Testis (tissue), 3 donors: ENCODE measurements around the gene DCLK2. TPM values are rescaled to one million over a fixed set of nuclear protein-coding genes. Genes with fewer than 3 reads are reported as not detected.

Experiments used
- DNase-seq: peaks from one replicate; pipeline ENCODE4 v3.0.0-alpha.2; 2019
- H3K27ac ChIP-seq, 2 donors: fragments of 200-600 bp; sonication (generic); one replicate each; pipeline ENCODE4 v1.5.1; 2019
- H3K27me3 ChIP-seq: fragments of 200-600 bp; sonication (generic); one replicate; pipeline ENCODE4 v1.5.1; 2019
- H3K36me3 ChIP-seq: fragments of 200-600 bp; sonication (generic); one replicate; pipeline ENCODE4 v1.5.1; 2017; ENCODE audit warnings: low read depth; ENCODE audit errors: missing control alignments
- H3K4me1 ChIP-seq: fragments of 200-600 bp; sonication (generic); one replicate; pipeline ENCODE4 v1.5.1; 2019
- H3K4me3 ChIP-seq, 2 donors: fragments of 200-600 bp; sonication (generic); one replicate each; pipeline ENCODE4 v1.5.1; 2017 to 2019
- H3K9me3 ChIP-seq: fragments of 200-600 bp; sonication (generic); one replicate; pipeline ENCODE4 v1.5.1; 2017
- CTCF ChIP-seq, 3 experiments: fragments of 450-650 bp in 2 of 3; fragments of 200-600 bp in 1 of 3; sonication (generic) in 1 of 3; IDR thresholded peaks; one replicate each; pipeline ENCODE4 v1.5.1; 2016 to 2019; ENCODE audit warnings: antibody characterized with exemption in 3 of 3, mild to moderate bottlenecking in 2 of 3, moderate library complexity in 1 of 3
- POLR2A ChIP-seq: fragments of 450-650 bp; IDR thresholded peaks from one replicate; pipeline ENCODE4 v1.6.1; 2017; ENCODE audit warnings: antibody characterized with exemption, mild to moderate bottlenecking, moderate library complexity
- WGBS, 2 donors: methylation state at CpG; one replicate each; pipeline ENCODE4 v1.1.5; 2018; 5-methylcytosine and 5-hydroxymethylcytosine counted together
- intact Hi-C: fragments of 100-400 bp; cut with DNase I; formaldehyde crosslinking; loops from one replicate; pipeline ENCODE4 v1.15.1; 2023; ENCODE audit warnings: low total_unique reads
- polyA plus RNA-seq: library from polyadenylated mRNA; stranded (reverse); fragments of 350-450 nt; fragmentation: Illumina TruSeq; extraction: RNeasy Lipid Tissue Mini Kit (QIAGEN cat#74804); gene quantifications from one replicate; pipeline ENCODE4 v1.2.3, GENCODE V29; 2014; ENCODE audit warnings: low read depth, low replicate concordance; ENCODE audit not compliant: insufficient read depth
- total RNA-seq, 2 donors: library from RNA; depleted of rRNA; stranded (reverse); fragments of >200 nt; gene quantifications; one replicate each; pipeline ENCODE4 v1.2.3, GENCODE V29; 2016

The DCLK2 gene
- total and polyA plus RNA-seq, 3 donors from 2014 or later = 6.1 to 18.4 (median 14.8) TPM

GRCh38 chr4:150250998-150251651 lies 172.9 kb downstream of the DCLK2 start:
- no peak overlapping the region for H3K27ac ChIP-seq

GRCh38 chr4:150251752-150252190 lies 173.5 kb downstream of the DCLK2 start:
- intact Hi-C loops = no loop called here
- Histone ChIP-seq H3K27me3 (no peaks in the 10 kb centered on the region), H3K9me3 (no peaks in the 10 kb centered on the region), H3K4me1 (no peaks in the 10 kb centered on the region), H3K27ac (no peak overlapping the region), H3K36me3 (no peaks in the 10 kb centered on the region), H3K4me3 (no peak overlapping the region)
- TF ChIP-seq CTCF (IDR thresholded peaks at IDR 0.05) = no peak
- no peak for TF ChIP-seq POLR2A
- WGBS, 2 donors = 79 to 82% methylated on average over 7 of the region's 7 CpGs
- no peak for DNase-seq

More at GRCh38 chr4:150250998-150251651, 172.9 kb downstream of the DCLK2 start:
- 73% methylated on average over 4 of the region's 4 CpGs; no CpG with 5 or more reads in 1 of the 2 donors for WGBS, 2 donors
- H3K4me3 ChIP-seq = no peak overlapping the region
- no peaks in the 10 kb centered on the region for H3K4me1 ChIP-seq
- no peak for DNase-seq
- TF ChIP-seq POLR2A = no peak
- no peak for TF ChIP-seq CTCF (IDR thresholded peaks at IDR 0.05)
- H3K27me3 ChIP-seq = no peaks in the 10 kb centered on the region
- H3K9me3 ChIP-seq = no peaks in the 10 kb centered on the region
- no peaks in the 10 kb centered on the region for H3K36me3 ChIP-seq
- intact Hi-C loops = no loop called here

- Histone ChIP-seq H3K27me3 (no peaks in the 10 kb centered on the region), H3K4me1 (no peaks in the 10 kb centered on the region), H3K9me3 (no peaks in the 10 kb centered on the region), H3K4me3 (no peak overlapping the region), H3K36me3 (no peaks in the 10 kb centered on the region), H3K27ac (no peak overlapping the region)
- WGBS, 2 donors = 93 to 95% methylated on average over 6 of the region's 6 CpGs
- no peak for DNase-seq
- no peak for TF ChIP-seq CTCF (IDR thresholded peaks at IDR 0.05)
- TF ChIP-seq POLR2A = no peak
- intact Hi-C loops = no loop called here
These were observed 174.1 kb downstream of the DCLK2 start for GRCh38 chr4:150252306-150252705.

GRCh38 chr4:150252741-150253140 lies 174.5 kb downstream of the DCLK2 start:
- 80 to 92% methylated on average over 7 of the region's 7 CpGs for WGBS, 2 donors
- Histone ChIP-seq H3K36me3 (no peaks in the 10 kb centered on the region), H3K27me3 (no peaks in the 10 kb centered on the region), H3K9me3 (no peaks in the 10 kb centered on the region), H3K4me3 (no peak overlapping the region), H3K27ac (no peak overlapping the region), H3K4me1 (no peaks in the 10 kb centered on the region)
- DNase-seq = no peak
- TF ChIP-seq POLR2A = no peak
- no peak for TF ChIP-seq CTCF (IDR thresholded peaks at IDR 0.05)
- intact Hi-C loops = no loop called here

GRCh38 chr4:150253416-150253815 lies 175.2 kb downstream of the DCLK2 start:
- no peak for DNase-seq
- 96 to 97% methylated on average over 11 of the region's 11 CpGs for WGBS, 2 donors
- TF ChIP-seq POLR2A = no peak

More at GRCh38 chr4:150253416-150253815, 175.2 kb downstream of the DCLK2 start:
- Histone ChIP-seq H3K4me3 (no peak overlapping the region), H3K27ac (no peak overlapping the region), H3K27me3 (no peaks in the 10 kb centered on the region), H3K4me1 (no peaks in the 10 kb centered on the region), H3K9me3 (no peaks in the 10 kb centered on the region), H3K36me3 (no peaks in the 10 kb centered on the region)
- intact Hi-C loops = no loop called here
